GM03348 (cell line): Measurements from ENCODE around the gene EPAS1.

Source experiments
- DNase-seq: peaks from one replicate; pipeline ENCODE4 v3.0.0; 2012; ENCODE audit warnings: low spot score

EPAS1 gene

GRCh38 chr2:46296840-46297545, at the start of gene EPAS1:
Gene EPAS1, plus strand, starts transcription at chr2:46297407. Its CDS starts 505 bp downstream, at chr2:46297912.
- peak; percentile 99 for DNase-seq

DNA sequence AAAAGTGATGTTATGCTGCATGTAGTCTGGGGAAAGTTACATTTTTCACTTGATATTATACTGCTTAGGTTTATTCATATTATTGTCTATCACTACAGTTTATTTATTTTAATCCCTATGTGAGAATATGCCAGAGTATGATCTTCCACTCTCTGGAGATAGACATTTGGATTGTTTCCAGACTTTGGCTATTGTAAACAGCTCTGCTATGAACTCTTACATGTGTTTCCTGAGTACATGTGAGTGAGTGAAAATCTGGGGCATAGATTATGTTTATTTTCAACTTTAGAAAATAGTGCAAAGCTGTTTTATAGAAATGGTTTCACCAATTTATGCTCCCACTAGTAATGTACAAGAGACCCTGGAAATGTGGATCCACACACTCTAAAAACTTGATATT, 49.0 kb upstream of the EPAS1 start:
- DNase-seq = no peak

- no peak for DNase-seq
Measured at GRCh38 chr2:46249654-46250053, 47.6 kb upstream of the EPAS1 start.

GRCh38 chr2:46252891-46253659, 44.1 kb upstream of the EPAS1 start:
- DNase-seq = peak; percentile 27

DNA sequence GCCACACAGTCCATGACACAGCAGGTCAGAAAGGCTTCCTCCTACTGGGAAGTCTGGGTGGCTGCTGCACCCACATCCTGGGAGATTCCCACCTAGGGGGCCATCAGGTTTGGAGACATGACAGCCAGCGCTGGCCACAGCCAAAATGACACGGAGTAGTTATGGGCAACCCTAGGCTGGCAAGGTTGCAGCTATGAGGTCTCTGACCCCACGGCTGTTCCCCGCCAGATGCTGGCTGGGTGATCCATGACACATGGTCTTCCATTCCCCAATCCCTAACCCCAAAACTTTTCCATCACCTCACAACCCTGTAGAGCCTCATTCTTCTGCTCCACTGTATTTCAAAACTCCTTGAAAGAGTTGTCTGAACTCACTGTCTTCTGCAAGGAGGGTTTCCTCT, 42.7 kb upstream of the EPAS1 start:
- no peak for DNase-seq

- DNase-seq = no peak
Measured at GRCh38 chr2:46256563-46257142, 40.6 kb upstream of the EPAS1 start.

GRCh38 chr2:46257476-46257875, 39.7 kb upstream of the EPAS1 start:
- peak; percentile 53 for DNase-seq

GRCh38 chr2:46257980-46258379, 39.2 kb upstream of the EPAS1 start:
- no peak for DNase-seq

DNA sequence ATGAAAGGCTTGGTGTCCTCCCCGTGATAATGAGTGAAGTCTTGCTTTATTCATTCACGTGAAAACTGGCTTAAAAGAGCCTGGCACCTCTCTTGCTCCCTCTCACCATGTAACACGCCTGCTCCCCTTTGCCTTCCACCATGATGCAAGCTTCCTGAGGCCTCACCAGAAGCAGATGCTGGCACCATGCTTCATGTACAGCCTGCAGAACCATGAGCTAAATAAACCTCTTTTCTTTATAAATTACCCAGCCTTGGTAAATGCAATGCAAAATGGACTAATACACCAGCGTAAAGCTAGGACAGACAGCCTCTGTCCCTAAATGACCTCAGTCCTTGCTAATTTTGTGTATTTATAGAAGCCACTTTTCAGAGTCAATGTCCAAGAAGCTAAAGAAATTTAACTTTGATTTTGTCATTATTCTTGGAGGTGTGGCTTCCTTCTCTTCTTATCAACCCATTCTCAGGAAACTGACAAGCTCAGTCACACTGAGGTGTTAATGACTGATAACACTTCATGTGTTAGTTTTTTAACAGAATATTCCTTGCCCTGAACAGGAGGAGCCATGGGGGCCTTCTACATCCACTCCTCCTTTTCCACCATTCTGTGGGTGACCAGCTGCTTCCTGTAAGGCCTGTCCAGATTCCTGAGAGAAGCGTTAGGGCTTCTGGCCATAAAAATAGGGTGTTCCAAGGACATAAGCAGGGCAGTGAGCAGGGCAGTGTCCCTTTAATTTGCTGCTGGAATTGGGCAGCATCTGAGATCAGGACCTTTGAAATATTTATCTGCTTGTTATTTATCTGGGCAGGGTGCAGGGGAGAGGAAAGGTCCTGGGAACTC, 38.0 kb upstream of the EPAS1 start:
- no peak for DNase-seq

DNA sequence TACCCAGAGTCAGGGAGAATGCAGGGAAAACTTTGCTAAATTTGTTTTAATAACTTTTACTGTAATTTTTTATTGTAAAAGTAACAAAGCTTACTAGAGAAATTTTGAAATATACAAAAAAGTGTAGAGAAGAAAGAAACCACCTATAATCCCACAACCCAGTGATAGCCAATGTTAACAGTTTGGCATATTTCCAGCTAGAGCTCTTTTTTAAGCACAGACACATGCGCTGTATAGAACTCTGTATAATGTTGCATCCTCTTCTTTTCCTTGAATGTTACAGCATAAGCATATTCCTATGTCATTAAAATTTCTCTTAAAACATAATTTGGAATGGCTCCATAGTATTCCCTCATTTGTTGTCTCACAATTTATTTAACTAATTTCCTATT, 37.4 kb upstream of the EPAS1 start:
- no peak for DNase-seq

DNA sequence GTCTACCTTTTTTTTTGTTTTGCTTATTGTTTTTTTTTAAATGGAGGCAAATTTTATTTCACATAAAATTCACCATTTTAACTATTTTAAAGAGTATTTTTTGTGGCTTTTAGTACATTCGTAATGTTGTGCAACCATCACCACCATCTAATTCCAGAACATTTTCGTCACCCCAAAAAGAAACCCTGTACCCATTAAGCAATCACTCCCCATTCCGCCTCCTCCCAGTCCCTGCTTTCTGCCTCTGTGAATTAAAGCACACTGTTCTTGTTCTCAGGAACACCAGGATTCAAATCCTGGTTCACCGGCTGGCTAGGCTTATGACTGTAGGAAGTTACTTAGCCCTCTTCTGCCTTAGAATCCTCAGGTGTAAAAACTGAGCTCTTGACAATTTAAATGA, 36.9 kb upstream of the EPAS1 start:
- DNase-seq = no peak

GRCh38 chr2:46262248-46262938, 34.8 kb upstream of the EPAS1 start:
- no peak for DNase-seq

DNA sequence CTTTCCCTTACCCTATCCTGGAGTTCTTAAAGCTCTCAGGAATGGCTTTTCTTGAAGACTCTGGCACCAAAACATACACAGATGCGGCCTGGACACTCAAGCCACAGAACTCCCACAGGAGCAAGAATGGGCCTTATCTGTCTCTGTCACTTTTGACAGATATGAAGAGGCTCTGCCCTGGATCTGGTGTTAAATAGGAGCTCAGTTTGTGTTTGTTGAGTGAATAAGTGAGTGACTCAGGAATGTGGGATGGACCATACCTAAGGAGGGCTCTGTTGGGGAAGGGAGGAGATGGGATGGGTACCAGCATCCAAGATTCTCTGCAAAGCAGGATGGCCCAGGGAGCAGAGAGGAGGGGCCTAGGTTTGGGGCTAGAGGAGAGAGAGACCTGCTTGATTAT, 33.9 kb upstream of the EPAS1 start:
- no peak for DNase-seq

DNA sequence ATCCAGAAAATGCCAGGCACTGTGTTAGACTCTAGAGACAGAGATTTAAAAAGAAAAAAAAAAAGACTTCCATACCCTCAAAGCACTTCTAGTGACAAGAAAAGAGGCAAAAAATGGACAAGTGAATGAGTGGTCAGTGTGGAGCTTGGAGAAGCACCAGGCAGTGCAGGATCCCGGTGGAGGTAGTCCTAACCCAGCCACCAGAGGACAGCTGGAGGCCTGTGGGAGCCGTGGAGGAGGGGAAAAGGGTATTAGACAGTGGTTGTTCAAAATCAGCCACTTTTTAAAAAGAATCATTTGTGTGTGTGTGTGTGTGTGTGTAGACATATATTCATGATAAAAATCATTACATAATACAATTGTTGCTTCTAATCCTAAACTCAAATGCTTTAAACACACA, 32.8 kb upstream of the EPAS1 start:
- no peak for DNase-seq

- no peak for DNase-seq
Measured at GRCh38 chr2:46266134-46266533, 31.1 kb upstream of the EPAS1 start.

DNA sequence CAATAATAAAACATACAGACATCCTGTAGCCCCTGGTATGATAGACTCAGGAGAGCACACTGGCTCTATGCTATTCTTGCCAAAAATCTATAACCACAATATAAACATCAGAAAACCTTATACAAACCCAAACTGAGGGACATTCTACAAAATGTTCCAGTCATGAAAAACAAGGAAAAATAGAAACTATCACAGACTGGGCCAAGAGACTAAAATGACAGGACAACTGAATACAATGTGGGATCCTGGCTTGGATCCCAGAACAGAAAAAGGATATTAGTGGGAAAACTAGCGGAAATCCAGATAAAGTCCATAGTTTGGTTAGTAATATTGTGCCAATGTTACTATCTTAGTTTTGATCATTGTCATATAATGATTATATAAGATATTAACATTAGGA, 29.6 kb upstream of the EPAS1 start:
- no peak for DNase-seq

DNA sequence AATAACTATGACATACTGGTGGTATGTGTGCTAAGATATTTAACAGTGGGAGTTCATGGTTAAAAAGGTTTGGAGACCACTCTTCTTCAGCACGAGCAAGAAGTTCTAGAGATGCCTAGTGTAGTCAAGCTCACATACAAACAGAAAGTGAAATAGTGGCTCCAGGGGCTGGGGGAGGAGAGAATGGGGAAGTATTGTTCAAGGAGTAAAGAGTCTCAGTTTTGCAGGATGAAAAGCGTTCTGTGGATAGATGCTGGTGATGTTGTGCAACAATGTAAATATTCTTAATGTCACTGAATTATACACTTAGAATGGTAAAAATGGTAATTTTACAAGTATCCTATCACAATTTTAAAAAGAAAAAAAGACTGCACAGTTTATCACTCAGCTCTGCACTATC, 29.0 kb upstream of the EPAS1 start:
- DNase-seq = no peak

- peak; percentile 51 for DNase-seq
Measured at GRCh38 chr2:46269001-46269400, 28.2 kb upstream of the EPAS1 start.

- no peak for DNase-seq
Measured at GRCh38 chr2:46269544-46270273, 27.5 kb upstream of the EPAS1 start.

GRCh38 chr2:46270384-46270783, 26.8 kb upstream of the EPAS1 start:
- peak; percentile 31 for DNase-seq

- no peak for DNase-seq
Measured at GRCh38 chr2:46273225-46273863, 23.9 kb upstream of the EPAS1 start.
